Lung (tissue), 12 donors: ENCODE data around the gene MUC2. TPM values are rescaled to one million over a fixed set of nuclear protein-coding genes. Genes with fewer than 3 reads are reported as not detected.

Source experiments
- ATAC-seq: fragments of 200-7000 bp; cut with Tn5 transposase; one replicate; pipeline ENCODE4 v1.9.1; 2020; ENCODE audit warnings: moderate number of reproducible peaks; ENCODE audit not compliant: insufficient read depth, low FRiP score
- DNase-seq, 3 donors: peaks; one replicate each; pipeline ENCODE4 v3.0.0-alpha.2; 2013 to 2017
- H3K27ac ChIP-seq, 2 donors: one replicate each; pipeline ENCODE4 v1.5.1; 2013; ENCODE audit warnings: mild to moderate bottlenecking in 2 of 2, moderate library complexity in 2 of 2, control low read depth in 1 of 2, inconsistent platforms in 1 of 2, low read depth in 1 of 2, low read length in 1 of 2
- H3K27me3 ChIP-seq, 3 donors: one replicate each; pipeline ENCODE4 v1.5.1; 2013; ENCODE audit warnings: low read length in 2 of 3; ENCODE audit not compliant: control insufficient read depth in 3 of 3, insufficient read depth in 3 of 3
- H3K36me3 ChIP-seq, 4 donors: one replicate each; pipeline ENCODE4 v1.5.1; 2013; ENCODE audit warnings: low read length in 4 of 4, mild to moderate bottlenecking in 1 of 4, moderate library complexity in 1 of 4; ENCODE audit not compliant: control insufficient read depth in 4 of 4, insufficient read depth in 4 of 4
- H3K4me1 ChIP-seq, 5 donors: one replicate each; pipeline ENCODE4 v1.5.1; 2013; ENCODE audit warnings: low read length in 5 of 5, mild to moderate bottlenecking in 2 of 5, moderate library complexity in 1 of 5; ENCODE audit not compliant: control insufficient read depth in 5 of 5, insufficient read depth in 5 of 5
- H3K4me3 ChIP-seq: one replicate; pipeline ENCODE4 v1.5.1; 2013; ENCODE audit warnings: mild to moderate bottlenecking, control low read depth, moderate library complexity
- H3K9ac ChIP-seq, 2 donors: one replicate each; pipeline ENCODE4 v1.5.1; 2013; ENCODE audit warnings: low read length in 2 of 2, control low read depth in 1 of 2; ENCODE audit not compliant: insufficient read depth in 1 of 2
- H3K9me3 ChIP-seq, 4 donors: one replicate each; pipeline ENCODE4 v1.5.1; 2013; ENCODE audit warnings: low read length in 3 of 4, mild to moderate bottlenecking in 1 of 4, moderate library complexity in 1 of 4; ENCODE audit not compliant: control insufficient read depth in 4 of 4, insufficient read depth in 3 of 4
- WGBS, 2 donors: extraction: QIAGEN DNeasy Blood & Tissue Kit; methylation state at CpG; one replicate each; pipeline ENCODE4 v1.1.7; 2013; 5-methylcytosine and 5-hydroxymethylcytosine counted together
- polyA plus RNA-seq, 2 donors: library from polyadenylated mRNA; stranded (reverse); fragments of 200-250 nt; gene quantifications; one replicate each; pipeline ENCODE4 v1.2.1, GENCODE V29; 2013
- total RNA-seq, 2 donors: library from RNA; depleted of rRNA in 1 of 2; stranded (reverse); fragments of >200 nt in 1 of 2; gene quantifications; one replicate each; pipeline ENCODE4 v1.2.1, GENCODE V29; 2014 to 2021
- TF ChIP-seq, protein P1 (sequence below): IDR thresholded peaks from 2 replicates; pipeline ENCODE4 v1.5.1; 2012; ENCODE audit warnings: mild to moderate bottlenecking; ENCODE audit errors: control extremely low read depth, extremely low read depth
- donor health status: control.
- donor health status: control.
- donor health status: Bipolar disorder and iron deficiency.
- donor health status: healthy.
- donor health status: DM: yes; HTN: yes; CAD: no.

MUC2 gene
- total and polyA plus RNA-seq, 4 donors, result 0.03 to 0.43 (median 0.30) TPM

- Histone ChIP-seq H3K9me3 (no peaks in the 10 kb centered on the region), H3K27me3 (no peaks in the 10 kb centered on the region), H3K4me1 (no peaks in the 10 kb centered on the region), H3K4me3 (no peak overlapping the region), H3K27ac (no peak overlapping the region), H3K9ac (no peak overlapping the region), H3K36me3 (peaks cover 0 to 10% (median 0%) of the 10 kb centered on the region in 4 donors)
- ATAC-seq (no peak), DNase-seq (no peak)
- WGBS, 2 donors, result 85 to 87% methylated on average over 46 of the region's 46 CpGs
- TF ChIP-seq, protein P1, sequence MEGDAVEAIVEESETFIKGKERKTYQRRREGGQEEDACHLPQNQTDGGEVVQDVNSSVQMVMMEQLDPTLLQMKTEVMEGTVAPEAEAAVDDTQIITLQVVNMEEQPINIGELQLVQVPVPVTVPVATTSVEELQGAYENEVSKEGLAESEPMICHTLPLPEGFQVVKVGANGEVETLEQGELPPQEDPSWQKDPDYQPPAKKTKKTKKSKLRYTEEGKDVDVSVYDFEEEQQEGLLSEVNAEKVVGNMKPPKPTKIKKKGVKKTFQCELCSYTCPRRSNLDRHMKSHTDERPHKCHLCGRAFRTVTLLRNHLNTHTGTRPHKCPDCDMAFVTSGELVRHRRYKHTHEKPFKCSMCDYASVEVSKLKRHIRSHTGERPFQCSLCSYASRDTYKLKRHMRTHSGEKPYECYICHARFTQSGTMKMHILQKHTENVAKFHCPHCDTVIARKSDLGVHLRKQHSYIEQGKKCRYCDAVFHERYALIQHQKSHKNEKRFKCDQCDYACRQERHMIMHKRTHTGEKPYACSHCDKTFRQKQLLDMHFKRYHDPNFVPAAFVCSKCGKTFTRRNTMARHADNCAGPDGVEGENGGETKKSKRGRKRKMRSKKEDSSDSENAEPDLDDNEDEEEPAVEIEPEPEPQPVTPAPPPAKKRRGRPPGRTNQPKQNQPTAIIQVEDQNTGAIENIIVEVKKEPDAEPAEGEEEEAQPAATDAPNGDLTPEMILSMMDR, result no peak
Observed at GRCh38 chr11:1026641-1027482, 47.8 kb upstream of the MUC2 start.

- H3K36me3 ChIP-seq, result peaks cover 0 to 10% (median 0%) of the 10 kb centered on the region in 4 donors
- DNase-seq (no peak), ATAC-seq (no peak)
- TF ChIP-seq, protein P1, result no peak
- 83 to 88% methylated on average over 36 of the region's 36 CpGs for WGBS, 2 donors
- H3K27me3 ChIP-seq, result no peaks in the 10 kb centered on the region
- no peaks in the 10 kb centered on the region for H3K4me1 ChIP-seq
- H3K27ac ChIP-seq, result no peak overlapping the region
- H3K4me3 ChIP-seq, result no peak overlapping the region
- H3K9me3 ChIP-seq, result no peaks in the 10 kb centered on the region
- no peak overlapping the region for H3K9ac ChIP-seq
Observed at GRCh38 chr11:1027483-1028290, 47.0 kb upstream of the MUC2 start.

- DNase-seq (no peak), ATAC-seq (no peak)
- 81 to 90% methylated on average over 17 of the region's 17 CpGs for WGBS, 2 donors
- Histone ChIP-seq H3K4me1 (no peaks in the 10 kb centered on the region), H3K27me3 (no peaks in the 10 kb centered on the region), H3K9me3 (no peaks in the 10 kb centered on the region), H3K27ac (no peak overlapping the region), H3K4me3 (no peak overlapping the region), H3K9ac (no peak overlapping the region), H3K36me3 (peaks cover 0 to 10% (median 0%) of the 10 kb centered on the region in 4 donors)
- TF ChIP-seq, protein P1, result no peak
Observed at GRCh38 chr11:1028291-1028540, 46.5 kb upstream of the MUC2 start.
